Stimulated activated CD8-positive, alpha-beta memory T cell treated with anti-CD3 and anti-CD28 coated beads, Interleukin-7, amount 100 ng/mL, for 4 hours (primary cell): ENCODE results near the gene TGFA.
"Not testable (repeated sequence)": the region's sequence is repeated elsewhere in the genome, so short reads cannot be mapped to it uniquely, and the experiment has no call there.

Experiments
- DNase-seq, 2 donors: peaks; one replicate each; pipeline ENCODE4 v3.0.0-alpha.2; 2020; ENCODE audit warnings: low read depth in 2 of 2

The TGFA gene

DNA sequence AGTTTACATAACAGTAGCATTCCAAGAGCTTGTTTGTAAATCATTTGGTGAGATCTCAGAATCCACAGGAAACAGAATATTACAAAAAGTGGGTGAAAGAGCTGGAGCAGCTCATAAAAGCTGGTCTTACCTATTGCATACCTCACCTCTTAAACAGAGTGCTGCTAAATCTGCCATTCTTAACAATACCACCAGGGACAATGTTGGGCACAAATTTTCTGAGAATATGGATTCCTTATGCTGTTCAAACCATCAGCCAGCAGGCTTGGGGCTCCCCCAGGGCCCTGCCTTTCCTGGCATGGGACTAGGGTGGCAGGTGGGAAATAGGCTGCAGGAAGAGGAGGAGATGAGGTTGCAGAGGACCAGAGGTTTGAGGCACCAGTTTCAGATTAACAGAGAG is 55.6 kb downstream of the TGFA start:
- no peak for DNase-seq

DNA sequence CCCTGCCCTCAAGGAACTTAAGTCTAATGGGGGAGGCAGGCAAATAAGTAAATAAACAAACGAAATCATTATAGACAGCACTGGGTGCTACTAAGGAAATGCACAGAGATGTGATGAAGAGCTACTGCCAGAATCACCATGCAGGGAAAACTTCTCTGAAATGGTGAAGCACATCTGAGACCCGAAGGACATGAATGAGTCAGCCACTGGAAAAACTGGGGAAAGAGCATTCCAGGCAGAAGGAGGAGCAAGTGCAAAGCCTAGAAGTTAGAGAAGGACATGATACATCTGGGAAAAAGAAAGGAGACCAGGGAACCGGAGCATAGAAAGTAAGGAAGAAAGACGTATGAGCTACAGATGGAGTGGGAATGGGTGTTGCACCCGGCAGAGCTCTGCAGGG is 56.8 kb downstream of the TGFA start:
- no peak for DNase-seq

- no peak for DNase-seq
Measured at GRCh38 chr2:70494293-70494886, 59.2 kb downstream of the TGFA start.

DNA sequence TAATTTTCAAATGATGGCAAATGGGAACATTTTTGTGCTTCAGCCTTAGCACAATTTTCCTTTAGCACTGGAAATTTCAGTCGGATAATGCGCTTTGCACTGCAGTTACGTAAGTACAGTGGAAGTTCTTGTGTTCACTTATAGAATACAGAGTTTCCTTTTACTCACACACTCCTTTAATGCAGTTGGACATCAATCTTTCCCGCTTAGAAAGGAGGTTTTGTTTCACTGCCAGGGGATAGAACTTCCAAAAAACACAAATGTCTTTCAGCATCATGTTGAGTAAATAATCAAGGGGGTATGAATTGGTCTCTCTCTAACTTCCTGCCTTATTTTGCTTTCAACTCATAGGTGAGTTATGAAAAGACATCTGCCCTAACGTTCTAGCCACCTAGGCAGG is 63.2 kb downstream of the TGFA start:
- DNase-seq = no peak

DNA sequence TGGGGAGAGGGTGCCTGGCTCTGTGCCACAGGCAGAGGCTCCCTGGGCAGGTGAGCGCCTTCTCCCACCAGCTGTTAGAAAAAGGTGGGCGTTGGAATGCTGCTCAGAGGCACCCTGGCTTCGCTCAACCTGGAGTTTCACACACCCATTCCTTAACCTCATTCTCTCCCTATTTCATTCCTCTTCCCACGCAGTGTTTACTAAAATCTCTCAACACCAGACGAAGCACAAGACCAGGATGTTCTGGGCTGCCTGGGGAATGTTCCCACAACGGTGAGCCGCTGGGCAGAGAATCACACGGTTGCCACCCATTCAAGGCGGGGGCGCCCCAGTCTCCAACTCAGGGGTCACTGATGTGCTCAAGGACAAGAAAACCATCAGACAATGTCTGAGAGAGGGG is 64.5 kb downstream of the TGFA start:
- no peak for DNase-seq

GRCh38 chr2:70484086-70484485 is 69.5 kb downstream of the TGFA start:
- DNase-seq = no peak

DNA sequence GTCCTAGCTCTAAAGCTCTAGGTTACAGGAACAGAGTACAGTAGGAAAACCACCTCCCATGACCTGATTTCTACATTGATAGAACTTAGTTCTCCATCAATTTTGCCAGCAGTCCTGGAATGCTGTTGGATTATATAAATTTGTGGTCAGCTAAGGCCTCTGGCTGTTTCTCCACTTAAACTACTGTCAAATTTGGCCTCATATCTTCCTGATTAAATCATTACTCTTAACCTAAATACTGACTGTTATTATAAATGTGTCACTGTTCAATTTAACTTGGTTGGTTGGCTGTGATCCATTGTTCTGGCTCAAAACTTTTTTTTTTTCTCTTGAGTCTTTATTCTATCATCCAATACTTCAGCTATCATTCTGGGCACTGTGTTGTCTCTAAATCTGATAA is 71.2 kb downstream of the TGFA start:
- DNase-seq = no peak

- DNase-seq = no peak
Measured at GRCh38 chr2:70480468-70480867, 73.2 kb downstream of the TGFA start.

- no peak for DNase-seq
Measured at GRCh38 chr2:70479816-70480215, 73.8 kb downstream of the TGFA start.

DNA sequence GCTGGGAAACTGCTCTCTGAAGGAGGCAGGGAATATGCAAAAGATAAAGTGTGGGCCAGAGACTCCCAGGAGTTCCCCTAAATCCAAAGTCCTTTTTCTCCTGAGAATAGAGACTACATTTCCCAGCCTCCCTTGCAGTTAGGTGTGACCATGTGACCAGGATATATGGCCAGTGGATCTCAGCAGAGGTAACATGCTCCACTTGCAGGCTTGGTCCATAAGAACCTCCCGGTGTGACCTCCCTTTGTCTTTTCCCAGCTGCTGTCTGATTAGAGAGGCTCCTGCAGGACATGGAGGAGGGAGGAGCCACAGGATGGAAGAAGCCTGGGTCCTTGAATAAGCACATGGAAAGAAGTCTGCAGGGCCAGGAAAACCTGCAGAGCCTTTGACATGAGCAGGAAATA is 76.2 kb downstream of the TGFA start:
- no peak for DNase-seq

- peak in 1 of 2 donors; percentile 8 for DNase-seq
Measured at GRCh38 chr2:70475266-70475665, 78.4 kb downstream of the TGFA start.

DNA sequence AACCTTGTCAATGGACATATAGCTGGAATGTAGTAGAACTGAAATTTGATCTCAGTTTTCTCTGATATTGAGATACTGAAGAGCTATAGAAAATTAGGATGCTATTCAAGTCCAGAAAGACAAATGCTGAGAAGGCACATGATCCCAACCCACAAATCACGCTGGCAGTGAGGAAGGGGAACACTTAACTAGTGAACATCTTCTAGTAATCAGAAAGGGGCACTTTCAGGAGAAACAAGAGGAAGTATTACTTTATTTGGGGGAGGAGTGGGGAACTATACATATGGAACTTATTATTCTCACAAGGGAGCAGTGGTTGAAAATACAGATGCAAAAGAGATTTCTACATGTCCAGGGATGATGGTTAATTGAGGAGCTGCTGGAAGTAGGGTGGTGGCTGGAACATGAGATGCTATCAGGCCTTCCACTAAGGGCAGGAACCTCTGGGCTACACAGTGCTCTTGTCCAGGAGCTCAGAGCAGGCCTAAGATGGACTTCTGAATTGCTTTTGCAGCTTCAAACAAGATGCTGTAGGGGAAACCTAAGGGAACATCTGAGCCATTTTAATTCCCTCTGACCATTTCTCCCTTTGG is 79.3 kb downstream of the TGFA start:
- no peak for DNase-seq

- DNase-seq = no peak
Measured at GRCh38 chr2:70473101-70473722, 80.4 kb downstream of the TGFA start.

- no peak for DNase-seq
Measured at GRCh38 chr2:70472221-70472890, 81.3 kb downstream of the TGFA start.

DNA sequence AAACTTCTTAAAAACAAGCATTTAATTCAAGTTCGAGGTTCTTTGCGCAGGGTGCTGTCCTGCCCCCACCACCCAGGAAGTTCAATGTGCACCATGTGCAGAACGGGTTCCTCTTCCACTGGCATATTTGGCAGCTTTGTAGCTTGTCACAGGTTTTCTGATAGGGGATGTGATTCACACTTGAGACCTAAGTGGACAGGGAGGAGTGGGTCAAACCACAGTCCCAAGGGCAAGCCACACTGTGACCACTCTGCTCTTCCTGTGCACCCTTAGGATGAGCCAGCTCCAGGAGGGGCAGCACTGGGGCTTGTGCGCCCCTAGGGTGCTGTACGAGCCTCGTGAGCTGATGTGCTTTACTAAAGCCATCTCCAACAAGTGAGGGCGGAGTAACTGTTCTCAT is 82.5 kb downstream of the TGFA start:
- no peak for DNase-seq

DNA sequence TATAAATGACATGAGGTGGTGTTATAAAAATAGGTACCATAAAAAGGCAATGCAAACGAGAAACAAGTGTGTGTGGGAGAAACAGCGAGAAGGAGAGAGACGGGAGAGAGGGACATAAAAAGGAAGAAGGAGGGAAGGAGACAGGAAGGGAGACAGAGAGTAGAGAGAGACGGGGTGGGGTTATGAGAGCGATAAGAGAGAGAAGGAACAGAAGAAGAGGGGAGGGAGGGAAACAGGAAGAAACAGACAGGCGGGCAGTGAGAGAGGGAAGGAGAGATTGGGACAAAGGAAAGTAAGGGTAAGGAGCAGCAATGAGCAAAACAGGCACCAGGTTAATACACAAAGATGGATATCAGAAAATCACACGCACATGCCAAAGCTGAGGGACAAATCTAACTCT is 83.7 kb downstream of the TGFA start:
- DNase-seq = no peak

GRCh38 chr2:70469435-70469834 is 84.2 kb downstream of the TGFA start:
- DNase-seq = no peak

DNA sequence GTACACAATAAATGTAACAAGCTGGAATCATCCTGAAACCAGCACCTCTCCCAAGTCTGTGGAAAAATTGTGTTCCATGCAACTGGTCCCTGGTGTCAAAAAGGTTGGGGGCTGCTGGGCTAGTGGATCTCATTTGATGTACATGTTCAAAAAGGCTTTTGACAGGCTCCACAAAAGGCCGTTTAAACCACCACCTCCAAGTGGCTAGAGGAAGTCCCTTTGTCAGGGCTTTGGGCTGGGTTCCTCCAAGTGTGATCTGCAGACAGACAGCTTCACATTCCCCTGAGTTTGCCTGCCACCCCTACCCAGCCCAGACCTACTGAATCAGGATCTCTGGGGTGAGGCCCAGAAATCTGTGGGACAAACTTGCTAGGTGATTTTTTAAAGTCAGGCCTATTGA is 84.7 kb downstream of the TGFA start:
- DNase-seq = no peak

- no peak for DNase-seq
Measured at GRCh38 chr2:70467831-70468779, 85.5 kb downstream of the TGFA start.

DNA sequence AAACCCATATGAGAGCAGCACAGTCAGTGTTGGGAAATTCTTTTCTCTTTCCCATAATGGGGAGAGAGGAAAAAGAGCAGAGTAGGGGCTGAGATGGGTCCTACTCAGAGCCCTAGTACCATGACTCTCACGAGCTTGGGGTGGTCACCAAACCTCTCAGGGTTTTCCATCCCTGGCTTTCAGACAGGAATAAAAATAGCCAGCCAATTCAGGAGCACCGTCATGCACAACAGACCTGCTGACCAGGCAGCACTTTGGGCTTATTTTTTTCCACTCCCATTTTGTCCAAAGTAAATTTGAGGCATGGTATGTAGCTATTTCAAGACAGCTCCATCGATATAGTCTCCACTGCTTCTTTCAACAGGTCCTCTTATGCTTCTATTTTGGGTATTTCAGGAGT is 86.4 kb downstream of the TGFA start:
- DNase-seq = no peak

- DNase-seq = not testable (repeated sequence)
Measured at GRCh38 chr2:70466647-70467046, 87.0 kb downstream of the TGFA start.

DNA sequence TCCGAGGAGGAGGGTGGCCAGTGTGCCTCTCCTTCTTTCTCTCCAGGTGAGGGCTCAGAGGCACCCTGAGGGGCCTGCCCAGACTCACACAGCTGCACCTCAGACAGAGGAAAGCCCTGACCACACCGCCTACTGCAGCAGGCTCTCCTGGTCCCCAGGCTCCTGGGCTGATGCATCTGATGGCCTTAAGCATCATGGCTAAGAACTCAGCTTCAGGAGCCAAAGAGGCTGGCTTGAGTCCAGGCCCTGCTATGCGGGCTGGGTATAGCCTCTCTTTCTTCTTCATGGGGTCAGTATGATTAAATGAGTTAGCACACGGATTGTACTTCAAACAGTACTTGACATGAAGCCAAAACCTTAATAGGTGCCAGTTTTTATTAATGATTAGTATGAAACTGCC is 89.6 kb downstream of the TGFA start:
- no peak for DNase-seq
